ENCODE results near the gene MRPL39.
A peak's percentile ranks its signal among the peaks of the same experiment; 100 is the strongest.
"Not testable (repeated sequence)": the region's sequence is repeated elsewhere in the genome, so short reads cannot be mapped to it uniquely, and the experiment has no call there.

Gene MRPL39

GRCh38 chr21:25607151-25608043, at the start of gene MRPL39:
TSS of gene MRPL39 (minus strand) at chr21:25607481. CDS start at chr21:25607475, 6 bp downstream.
- peak; percentile 86 for DNase-seq (ENCODE audit: low read depth in 2 of 2)

- DNase-seq (ENCODE audit: low read depth in 2 of 2), result no peak
These were observed 49.1 kb upstream of the MRPL39 start for GRCh38 chr21:25656412-25656811.

- DNase-seq (ENCODE audit: low read depth in 2 of 2), result no peak
These were observed 41.9 kb upstream of the MRPL39 start for GRCh38 chr21:25649146-25649545.

- no peak for DNase-seq (ENCODE audit: low read depth in 2 of 2)
These were observed 40.4 kb upstream of the MRPL39 start for GRCh38 chr21:25647647-25648046.

GRCh38 chr21:25646474-25646873, 39.2 kb upstream of the MRPL39 start:
- no peak for DNase-seq (ENCODE audit: low read depth in 2 of 2)

- no peak for DNase-seq (ENCODE audit: low read depth in 2 of 2)
These were observed 36.2 kb upstream of the MRPL39 start for GRCh38 chr21:25643486-25643885.

- no peak for DNase-seq (ENCODE audit: low read depth in 2 of 2)
These were observed 33.6 kb upstream of the MRPL39 start for GRCh38 chr21:25640943-25641292.

GRCh38 chr21:25640202-25640942, 33.1 kb upstream of the MRPL39 start:
- no peak for DNase-seq (ENCODE audit: low read depth in 2 of 2)

- DNase-seq (ENCODE audit: low read depth in 2 of 2), result peak; percentile 15 to 20
These were observed 32.4 kb upstream of the MRPL39 start for GRCh38 chr21:25639551-25640201.

GRCh38 chr21:25638660-25639550, 31.6 kb upstream of the MRPL39 start, which contains the start of gene JAM2:
TSS of gene JAM2 (plus strand) at chr21:25639258. CDS start at chr21:25639822, 564 bp downstream.
- peak; percentile 15 to 23 for DNase-seq (ENCODE audit: low read depth in 2 of 2)

GRCh38 chr21:25637851-25638659, 30.8 kb upstream of the MRPL39 start:
- no peak for DNase-seq (ENCODE audit: low read depth in 2 of 2)

- no peak for DNase-seq (ENCODE audit: low read depth in 2 of 2)
These were observed 29.4 kb upstream of the MRPL39 start for GRCh38 chr21:25636727-25637126.

- DNase-seq (ENCODE audit: low read depth in 2 of 2), result no peak
These were observed 28.0 kb upstream of the MRPL39 start for GRCh38 chr21:25635310-25635709.

- DNase-seq (ENCODE audit: low read depth in 2 of 2), result no peak
These were observed 25.0 kb upstream of the MRPL39 start for GRCh38 chr21:25632296-25632695.

GRCh38 chr21:25626757-25627156, 19.5 kb upstream of the MRPL39 start:
- no peak for DNase-seq (ENCODE audit: low read depth in 2 of 2)

GRCh38 chr21:25625776-25626555, 18.7 kb upstream of the MRPL39 start:
- DNase-seq (ENCODE audit: low read depth in 2 of 2), result not testable (repeated sequence)

- DNase-seq (ENCODE audit: low read depth in 2 of 2), result no peak
These were observed 17.8 kb upstream of the MRPL39 start for GRCh38 chr21:25625036-25625435.

- no peak for DNase-seq (ENCODE audit: low read depth in 2 of 2)
These were observed 17.2 kb upstream of the MRPL39 start for GRCh38 chr21:25624511-25624910.

GRCh38 chr21:25619198-25619597, 11.9 kb upstream of the MRPL39 start:
- DNase-seq (ENCODE audit: low read depth in 2 of 2), result no peak

GRCh38 chr21:25615880-25616279, 8.6 kb upstream of the MRPL39 start:
- no peak for DNase-seq (ENCODE audit: low read depth in 2 of 2)
